ENCODE measurements around the gene LIPI. TPM values are rescaled to one million over a fixed set of nuclear protein-coding genes. Genes with fewer than 3 reads are reported as not detected.
A peak's percentile ranks its signal among the peaks of the same experiment; 100 is the strongest.
"Not testable (repeated sequence)": the region's sequence is repeated elsewhere in the genome, so short reads cannot be mapped to it uniquely, and the experiment has no call there.

Gene LIPI
- total and polyA plus RNA-seq, 11 donors, result not detected

GRCh38 chr21:14061820-14062219 lies 148.9 kb downstream of the LIPI start:
- H3K36me3 ChIP-seq; H3K27ac ChIP-seq; H3K9me3 ChIP-seq; H3K4me3 ChIP-seq; H3K27me3 ChIP-seq; DNase-seq; ATAC-seq; H3K4me1 ChIP-seq; intact Hi-C loops (cut with DNase I): not testable (repeated sequence)
- 89 to 97% (median 94%) methylated on average over 8 to 10 of the region's 10 CpGs for WGBS, 4 donors

GRCh38 chr21:14058995-14059627 lies 151.6 kb downstream of the LIPI start:
- H3K36me3 ChIP-seq; H3K27me3 ChIP-seq; H3K27ac ChIP-seq; DNase-seq; H3K4me3 ChIP-seq; H3K4me1 ChIP-seq; intact Hi-C loops (cut with DNase I); H3K9me3 ChIP-seq: not testable (repeated sequence)
- WGBS, 4 donors, result 90 to 98% (median 96%) methylated on average over 10 to 12 of the region's 12 CpGs
- ATAC-seq, result peak in 1 of 4 donors; percentile 32

Other genes with a start within 250 kb of the LIPI start
- under 1 TPM in 2 of 9 donors, not detected in 7; 0.15 to 0.84 TPM for gene RBM11, start 5.2 kb upstream of the LIPI start, total RNA-seq
- under 1 TPM in 1 of 2 donors, not detected in 1; 0.23 TPM for gene RBM11, start 5.2 kb upstream of the LIPI start, polyA plus RNA-seq
- 10 to 100 TPM; 10.2 to 23.7 (median 16.0) TPM for gene HSPA13, start 172.2 kb upstream of the LIPI start, total RNA-seq
- gene HSPA13, start 172.2 kb upstream of the LIPI start, polyA plus RNA-seq, result 10 to 100 TPM in 1 of 2 donors, 1 to 10 TPM in 1; 3.0 to 23.8 TPM

All from heart left ventricle (tissue), 16 donors.